H9 (cell line): ENCODE measurements around the gene CBR1. TPM values are rescaled to one million over a fixed set of nuclear protein-coding genes. Genes with fewer than 3 reads are reported as not detected.

Experiments
- DNase-seq: peaks from one replicate; pipeline ENCODE4 v3.0.0-alpha.2; 2017
- H2AFZ ChIP-seq: one replicate; pipeline ENCODE4 v1.6.1; 2013; ENCODE audit warnings: mild to moderate bottlenecking, low read length, control low read depth, moderate library complexity
- H2AK5ac ChIP-seq: 2 replicates; pipeline ENCODE4 v1.6.1; 2013; ENCODE audit warnings: low read length, control low read depth, mixed read lengths; ENCODE audit not compliant: insufficient read length
- H2BK120ac ChIP-seq: one replicate; pipeline ENCODE4 v1.6.1; 2013; ENCODE audit warnings: low read depth, mild to moderate bottlenecking, low read length, control low read depth, inconsistent platforms; ENCODE audit not compliant: poor library complexity, severe bottlenecking
- H2BK12ac ChIP-seq: 2 replicates; pipeline ENCODE4 v1.6.1; 2013; ENCODE audit warnings: low read length, control low read depth, mixed read lengths, low read depth; ENCODE audit not compliant: insufficient read length
- H2BK15ac ChIP-seq: 2 replicates; pipeline ENCODE4 v1.6.1; 2013; ENCODE audit warnings: low read depth, low read length, control low read depth
- H2BK20ac ChIP-seq: one replicate; pipeline ENCODE4 v1.6.1; 2013; ENCODE audit warnings: low read depth, mild to moderate bottlenecking, low read length, control low read depth, inconsistent platforms; ENCODE audit not compliant: poor library complexity, severe bottlenecking
- H2BK5ac ChIP-seq: 2 replicates; pipeline ENCODE4 v1.6.1; 2013; ENCODE audit warnings: low read length, control low read depth, mixed read lengths; ENCODE audit not compliant: insufficient read length
- H3K14ac ChIP-seq: 2 replicates; pipeline ENCODE4 v1.6.1; 2013; ENCODE audit warnings: low read length, control low read depth; ENCODE audit not compliant: insufficient read depth
- H3K18ac ChIP-seq: 2 replicates; pipeline ENCODE4 v1.6.1; 2013; ENCODE audit warnings: low read depth, mild to moderate bottlenecking, mixed read lengths, low read length, control low read depth; ENCODE audit not compliant: insufficient read length
- H3K23ac ChIP-seq: 2 replicates; pipeline ENCODE4 v1.6.1; 2013; ENCODE audit warnings: low read length, control low read depth, mixed read lengths, low read depth; ENCODE audit not compliant: insufficient read length
- H3K23me2 ChIP-seq: 2 replicates; pipeline ENCODE4 v1.6.1; 2013; ENCODE audit warnings: low read depth, mild to moderate bottlenecking, mixed read lengths, low read length, control low read depth; ENCODE audit not compliant: insufficient read length, poor library complexity, severe bottlenecking
- H3K27ac ChIP-seq: 2 replicates; pipeline ENCODE4 v1.5.1; 2013; ENCODE audit warnings: low read length, control low read depth, mixed read lengths, low read depth; ENCODE audit not compliant: insufficient read length
- H3K27me3 ChIP-seq: 2 replicates; pipeline ENCODE4 v1.6.1; 2013; ENCODE audit warnings: low read length, control low read depth, inconsistent platforms; ENCODE audit not compliant: insufficient read depth
- H3K4ac ChIP-seq: 2 replicates; pipeline ENCODE4 v1.6.1; 2013; ENCODE audit warnings: low read depth, mild to moderate bottlenecking, control low read depth, inconsistent platforms, low read length, moderate library complexity
- H3K4me1 ChIP-seq: 2 replicates; pipeline ENCODE4 v1.6.1; 2013; ENCODE audit warnings: low read length, control low read depth, inconsistent platforms; ENCODE audit not compliant: insufficient read depth
- H3K4me2 ChIP-seq: 2 replicates; pipeline ENCODE4 v1.6.1; 2013; ENCODE audit warnings: low read length, control low read depth, mixed read lengths; ENCODE audit not compliant: insufficient read length, insufficient read depth
- H3K56ac ChIP-seq: 2 replicates; pipeline ENCODE4 v1.6.1; 2013; ENCODE audit warnings: low read depth, mild to moderate bottlenecking, mixed read lengths, low read length, control low read depth; ENCODE audit not compliant: insufficient read length
- H3K79me1 ChIP-seq: 2 replicates; pipeline ENCODE4 v1.6.1; 2013; ENCODE audit warnings: low read depth, mild to moderate bottlenecking, moderate library complexity, low read length, control low read depth, inconsistent platforms; ENCODE audit not compliant: insufficient read depth, poor library complexity, severe bottlenecking
- H3K79me2 ChIP-seq: 2 replicates; pipeline ENCODE4 v1.6.1; 2013; ENCODE audit warnings: low read length, control low read depth, inconsistent platforms; ENCODE audit not compliant: insufficient read depth
- H3K9ac ChIP-seq: 2 replicates; pipeline ENCODE4 v1.6.1; 2013; ENCODE audit warnings: low read length, control low read depth, mixed read lengths; ENCODE audit not compliant: insufficient read length; ENCODE audit errors: extremely low read depth
- H3K9me3 ChIP-seq: one replicate; pipeline ENCODE4 v1.6.1; 2013; ENCODE audit warnings: low read depth, low read length, inconsistent platforms; ENCODE audit not compliant: control insufficient read depth
- H3T11ph ChIP-seq: one replicate; pipeline ENCODE4 v1.6.1; 2013; ENCODE audit warnings: mild to moderate bottlenecking, low read length, control low read depth, inconsistent platforms
- H4K20me1 ChIP-seq: one replicate; pipeline ENCODE4 v1.6.1; 2013; ENCODE audit not compliant: control insufficient read depth, insufficient read length, insufficient read depth
- H4K5ac ChIP-seq: 2 replicates; pipeline ENCODE4 v1.6.1; 2013; ENCODE audit warnings: low read depth, mild to moderate bottlenecking, mixed read lengths, low read length, control low read depth; ENCODE audit not compliant: insufficient read length
- H4K8ac ChIP-seq: replicated peaks from 2 replicates; pipeline ENCODE4 v1.6.1; 2013; ENCODE audit warnings: low read length, control low read depth, mixed read lengths, low read depth; ENCODE audit not compliant: insufficient read length
- H4K91ac ChIP-seq: 2 replicates; pipeline ENCODE4 v1.6.1; 2013; ENCODE audit warnings: low read depth, mild to moderate bottlenecking, moderate library complexity, mixed read lengths, low read length, control low read depth; ENCODE audit not compliant: insufficient read length
- H3K27ac Mint-ChIP-seq, 3 experiments: 2 replicates in 2 of 3; 3 replicates in 1 of 3; pipeline ENCODE4 v1.8.0; 2020 to 2021; ENCODE audit warnings: mixed read lengths in 3 of 3, mild to moderate bottlenecking in 1 of 3, moderate library complexity in 1 of 3
- H3K27me3 Mint-ChIP-seq: 2 replicates; pipeline ENCODE4 v1.8.0; 2021; ENCODE audit warnings: low read depth, mild to moderate bottlenecking, moderate library complexity, mixed read lengths
- H3K36me3 Mint-ChIP-seq, 3 experiments: 2 replicates in 2 of 3; 3 replicates in 1 of 3; pipeline ENCODE4 v1.8.0; 2020 to 2021; ENCODE audit warnings: low read depth in 3 of 3, mixed read lengths in 3 of 3; ENCODE audit not compliant: insufficient read depth in 1 of 3
- H3K4me1 Mint-ChIP-seq, 2 experiments: 2 replicates each; pipeline ENCODE4 v1.8.0; 2020; ENCODE audit warnings: mixed read lengths in 2 of 2
- H3K4me3 Mint-ChIP-seq, 2 experiments: 2 replicates in 1 of 2; 3 replicates in 1 of 2; pipeline ENCODE4 v1.8.0; 2020 to 2021; ENCODE audit warnings: mild to moderate bottlenecking in 2 of 2, mixed read lengths in 2 of 2, moderate library complexity in 1 of 2
- H3K9me3 Mint-ChIP-seq, 2 experiments: 2 replicates in 1 of 2; 3 replicates in 1 of 2; pipeline ENCODE4 v1.8.0; 2020; ENCODE audit warnings: mild to moderate bottlenecking in 2 of 2, mixed read lengths in 2 of 2, moderate library complexity in 1 of 2
- WGBS: extraction: QIAGEN DNeasy Blood & Tissue Kit; methylation state at CpG from one replicate; pipeline ENCODE4 v1.1.7; 2013; ENCODE audit warnings: missing lambda C conversion rate, low lambda C conversion rate, mixed read lengths; ENCODE audit not compliant: insufficient read length; ENCODE audit errors: extremely low coverage; 5-methylcytosine and 5-hydroxymethylcytosine counted together
- total RNA-seq: library from RNA; stranded (reverse); gene quantifications from 2 replicates; pipeline ENCODE4 v1.2.1, GENCODE V29; 2021
- TF ChIP-seq, protein P1 (sequence below): fragments of 200-600 bp; sonication (generic); conservative IDR thresholded peaks from 3 replicates; pipeline ENCODE4 v1.8.0; 2021; ENCODE audit warnings: antibody characterized with exemption, mild to moderate bottlenecking

Gene CBR1
- total RNA-seq, 1 experiment from 2014 or later = 5.7 TPM

DNA sequence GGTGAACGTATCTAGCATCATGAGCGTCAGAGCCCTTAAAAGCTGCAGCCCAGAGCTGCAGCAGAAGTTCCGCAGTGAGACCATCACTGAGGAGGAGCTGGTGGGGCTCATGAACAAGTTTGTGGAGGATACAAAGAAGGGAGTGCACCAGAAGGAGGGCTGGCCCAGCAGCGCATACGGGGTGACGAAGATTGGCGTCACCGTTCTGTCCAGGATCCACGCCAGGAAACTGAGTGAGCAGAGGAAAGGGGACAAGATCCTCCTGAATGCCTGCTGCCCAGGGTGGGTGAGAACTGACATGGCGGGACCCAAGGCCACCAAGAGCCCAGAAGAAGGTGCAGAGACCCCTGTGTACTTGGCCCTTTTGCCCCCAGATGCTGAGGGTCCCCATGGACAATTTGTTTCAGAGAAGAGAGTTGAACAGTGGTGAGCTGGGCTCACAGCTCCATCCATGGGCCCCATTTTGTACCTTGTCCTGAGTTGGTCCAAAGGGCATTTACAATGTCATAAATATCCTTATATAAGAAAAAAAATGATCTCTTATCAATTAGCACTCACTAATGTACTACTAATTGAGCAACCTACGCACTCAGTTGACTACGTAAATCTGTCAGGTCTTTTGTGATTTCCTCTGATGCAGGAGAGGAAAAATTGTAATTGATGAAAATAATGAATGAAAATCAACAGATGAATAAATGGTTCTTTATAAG lies 2.8 kb downstream of the CBR1 start:
- Histone ChIP-seq H2BK12ac (no peak overlapping the region), H4K20me1 (no peaks in the 10 kb centered on the region), H2AK5ac (no peak overlapping the region), H3K23me2 (peaks cover 5% of the 10 kb centered on the region), H3K4me2 (no peak overlapping the region), H2BK20ac (no peak overlapping the region), H2AFZ (no peak overlapping the region), H3K4me1 (peaks cover 5% of the 10 kb centered on the region), H4K91ac (no peak overlapping the region), H4K8ac (no peak overlapping the region), H2BK5ac (no peak overlapping the region), H3K9ac (no peak overlapping the region), H3K18ac (no peak overlapping the region), H3K56ac (no peak overlapping the region), H3K14ac (no peak overlapping the region), H3T11ph (no peak overlapping the region), H3K79me1 (no peaks in the 10 kb centered on the region), H3K4ac (no peak overlapping the region), H4K5ac (no peak overlapping the region), H3K23ac (no peak overlapping the region), H3K79me2 (no peaks in the 10 kb centered on the region; the same call in 1 of the 2 replicates), H3K27ac (no peak overlapping the region), H3K27me3 (no peaks in the 10 kb centered on the region), H2BK120ac (no peak overlapping the region), H3K9me3 (peaks cover 14% of the 10 kb centered on the region), H2BK15ac (no peak overlapping the region)
- Mint-ChIP-seq H3K4me1 (peaks cover 18% of the 10 kb centered on the region in 2 experiments), H3K27ac (no peak overlapping the region), H3K27me3 (no peaks in the 10 kb centered on the region; the same call in 1 of the 2 replicates), H3K4me3 (no peak overlapping the region), H3K9me3 (peaks cover 10 to 13% of the 10 kb centered on the region in 2 experiments), H3K36me3 (peaks cover 6 to 22% (median 20%) of the 10 kb centered on the region in 3 experiments)
- no CpG with 5 or more reads among the region's 12 CpGs for WGBS
- DNase-seq = no peak
- TF ChIP-seq, protein P1, sequence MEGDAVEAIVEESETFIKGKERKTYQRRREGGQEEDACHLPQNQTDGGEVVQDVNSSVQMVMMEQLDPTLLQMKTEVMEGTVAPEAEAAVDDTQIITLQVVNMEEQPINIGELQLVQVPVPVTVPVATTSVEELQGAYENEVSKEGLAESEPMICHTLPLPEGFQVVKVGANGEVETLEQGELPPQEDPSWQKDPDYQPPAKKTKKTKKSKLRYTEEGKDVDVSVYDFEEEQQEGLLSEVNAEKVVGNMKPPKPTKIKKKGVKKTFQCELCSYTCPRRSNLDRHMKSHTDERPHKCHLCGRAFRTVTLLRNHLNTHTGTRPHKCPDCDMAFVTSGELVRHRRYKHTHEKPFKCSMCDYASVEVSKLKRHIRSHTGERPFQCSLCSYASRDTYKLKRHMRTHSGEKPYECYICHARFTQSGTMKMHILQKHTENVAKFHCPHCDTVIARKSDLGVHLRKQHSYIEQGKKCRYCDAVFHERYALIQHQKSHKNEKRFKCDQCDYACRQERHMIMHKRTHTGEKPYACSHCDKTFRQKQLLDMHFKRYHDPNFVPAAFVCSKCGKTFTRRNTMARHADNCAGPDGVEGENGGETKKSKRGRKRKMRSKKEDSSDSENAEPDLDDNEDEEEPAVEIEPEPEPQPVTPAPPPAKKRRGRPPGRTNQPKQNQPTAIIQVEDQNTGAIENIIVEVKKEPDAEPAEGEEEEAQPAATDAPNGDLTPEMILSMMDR = no peak
